H1 (cell line): ENCODE measurements around the gene SLC39A9. TPM values are rescaled to one million over a fixed set of nuclear protein-coding genes. Genes with fewer than 3 reads are reported as not detected.

Source experiments
- CTCF ChIA-PET: fragments of 300-600 bp; sonication (Branson Sonifier 250); formaldehyde crosslinking; loops from one replicate; lab custom pipeline; 2021; ENCODE audit not compliant: partially characterized antibody; lab: Charles Lee
- POLR2A ChIA-PET: fragments of 300-600 bp; sonication (Branson Sonifier 250); formaldehyde crosslinking; loops from one replicate; lab custom pipeline; 2021; ENCODE audit warnings: inconsistent platforms; ENCODE audit not compliant: partially characterized antibody; lab: Charles Lee
- DNase-seq, 2 experiments: peaks; one replicate each; pipeline versions ENCODE4 v3.0.0 to v3.0.0-alpha.2; 2010 to 2022; ENCODE audit warnings: low spot score in 2 of 2, low read depth in 1 of 2, mixed read lengths in 1 of 2
- FAIRE-seq: peaks from 2 replicates; lab custom pipeline; 2011; peaks lifted over from hg19 to GRCh38; lab: Jason Lieb, UNC
- H2AFZ ChIP-seq: 2 replicates; pipeline ENCODE4 v1.8.1; 2012; ENCODE audit warnings: low read length, inconsistent platforms
- H2AK5ac ChIP-seq: 2 replicates; pipeline ENCODE4 v1.6.1; 2013; ENCODE audit warnings: low read depth, low read length
- H2BK120ac ChIP-seq: replicated peaks from 2 replicates; pipeline ENCODE3; 2013; ENCODE audit warnings: low read depth, low read length, inconsistent platforms
- H2BK12ac ChIP-seq: 2 replicates; pipeline ENCODE4 v1.6.1; 2013; ENCODE audit warnings: low read depth, low read length
- H2BK15ac ChIP-seq: 2 replicates; pipeline ENCODE4 v1.6.1; 2013; ENCODE audit warnings: low read length
- H2BK20ac ChIP-seq: 2 replicates; pipeline ENCODE4 v1.6.1; 2013; ENCODE audit warnings: low read length
- H2BK5ac ChIP-seq: 2 replicates; pipeline ENCODE4 v1.6.1; 2013; ENCODE audit warnings: low read depth, low read length
- H3K14ac ChIP-seq: 2 replicates; pipeline ENCODE4 v1.6.1; 2013; ENCODE audit warnings: inconsistent platforms; ENCODE audit not compliant: insufficient read length
- H3K18ac ChIP-seq: 2 replicates; pipeline ENCODE4 v1.6.1; 2013; ENCODE audit warnings: low read length; ENCODE audit errors: extremely low read depth
- H3K23ac ChIP-seq: 2 replicates; pipeline ENCODE4 v1.6.1; 2013; ENCODE audit warnings: inconsistent platforms; ENCODE audit not compliant: insufficient read length
- H3K23me2 ChIP-seq: 2 replicates; pipeline ENCODE4 v1.6.1; 2013; ENCODE audit warnings: low read depth, low read length
- H3K27ac ChIP-seq: 2 replicates; pipeline ENCODE4 v1.6.1; 2011; ENCODE audit warnings: low read depth, low read length, inconsistent platforms
- H3K27me3 ChIP-seq, 4 experiments: replicated peaks in 1 of 4; 1 replicate in 1 of 4; 2 replicates in 3 of 4; pipeline versions ENCODE4 v1.6.1 to v1.8.1; 2011 to 2013; ENCODE audit warnings: low read length in 3 of 4, mild to moderate bottlenecking in 3 of 4, inconsistent platforms in 2 of 4, mixed read lengths in 2 of 4, moderate library complexity in 1 of 4; ENCODE audit not compliant: control insufficient read depth in 3 of 4, insufficient read depth in 3 of 4; ENCODE audit errors: extremely low read depth in 1 of 4
- H3K36me3 ChIP-seq, 4 experiments: 2 replicates each; pipeline versions ENCODE4 v1.6.1 to v1.8.1; 2011 to 2013; ENCODE audit warnings: mild to moderate bottlenecking in 4 of 4, low read length in 3 of 4, moderate library complexity in 2 of 4, control low read depth in 1 of 4, inconsistent platforms in 1 of 4; ENCODE audit not compliant: insufficient read depth in 4 of 4, control insufficient read depth in 2 of 4
- H3K4ac ChIP-seq: replicated peaks from 2 replicates; pipeline ENCODE3; 2013; ENCODE audit warnings: low read length, low read depth, mixed read lengths, inconsistent platforms; ENCODE audit not compliant: insufficient read length
- H3K4me1 ChIP-seq, 4 experiments: replicated peaks in 1 of 4; 1 replicate in 1 of 4; 2 replicates in 3 of 4; pipeline versions ENCODE4 v1.6.1 to v1.8.1; 2011 to 2013; ENCODE audit warnings: low read length in 3 of 4, inconsistent platforms in 2 of 4, mixed read lengths in 1 of 4; ENCODE audit not compliant: insufficient read depth in 4 of 4, control insufficient read depth in 3 of 4
- H3K4me2 ChIP-seq, 2 experiments: 2 replicates each; pipeline versions ENCODE4 v1.6.1 to v1.8.1; 2011 to 2013; ENCODE audit warnings: low read depth in 2 of 2, low read length in 2 of 2, control low read depth in 1 of 2, inconsistent platforms in 1 of 2, mild to moderate bottlenecking in 1 of 2; ENCODE audit not compliant: insufficient read depth in 1 of 2
- H3K4me3 ChIP-seq, 4 experiments: fragments of 200-600, 300-600 bp in 1 of 4; sonication (generic), shearing (Covaris generic), sonication (Bioruptor Twin) in 1 of 4; 2 replicates each; pipeline versions ENCODE4 v1.5.1 to v1.8.1; 2011 to 2016; ENCODE audit warnings: low read length in 4 of 4, low read depth in 3 of 4, control low read depth in 2 of 4, inconsistent platforms in 2 of 4, mild to moderate bottlenecking in 2 of 4, mixed read lengths in 1 of 4, moderate library complexity in 1 of 4; ENCODE audit not compliant: insufficient read depth in 2 of 4; ENCODE audit errors: extremely low read depth in 1 of 4
- H3K56ac ChIP-seq: replicated peaks from 2 replicates; pipeline ENCODE3; 2013; ENCODE audit warnings: low read depth, mild to moderate bottlenecking, mixed read lengths, low read length, inconsistent platforms; ENCODE audit not compliant: insufficient read length
- H3K79me1 ChIP-seq: 2 replicates; pipeline ENCODE4 v1.6.1; 2013; ENCODE audit warnings: low read depth, low read length, control low read depth
- H3K79me2 ChIP-seq, 2 experiments: 2 replicates each; pipeline versions ENCODE4 v1.6.1 to v1.8.1; 2012 to 2013; ENCODE audit warnings: low read length in 2 of 2, mild to moderate bottlenecking in 2 of 2, inconsistent platforms in 1 of 2; ENCODE audit not compliant: insufficient read depth in 2 of 2, control insufficient read depth in 1 of 2
- H3K9ac ChIP-seq, 4 experiments: replicated peaks in 1 of 4; 1 replicate in 1 of 4; 2 replicates in 3 of 4; pipeline versions ENCODE4 v1.6.1 to v1.8.1; 2011 to 2013; ENCODE audit warnings: low read depth in 3 of 4, low read length in 3 of 4, control low read depth in 2 of 4, mild to moderate bottlenecking in 2 of 4, moderate library complexity in 2 of 4, inconsistent platforms in 1 of 4; ENCODE audit errors: extremely low read depth in 1 of 4
- H3K9me3 ChIP-seq, 2 experiments: 2 replicates each; pipeline versions ENCODE4 v1.6.1 to v1.8.1; 2012 to 2013; ENCODE audit warnings: mild to moderate bottlenecking in 2 of 2, moderate library complexity in 2 of 2, control low read depth in 1 of 2, inconsistent platforms in 1 of 2, low read depth in 1 of 2, low read length in 1 of 2, mixed read lengths in 1 of 2; ENCODE audit not compliant: insufficient read depth in 2 of 2
- H4K20me1 ChIP-seq, 2 experiments: replicated peaks in 1 of 2; 2 replicates each; pipeline versions ENCODE3 to v1.8.1; 2011 to 2013; ENCODE audit warnings: inconsistent platforms in 2 of 2, low read length in 2 of 2, mild to moderate bottlenecking in 1 of 2; ENCODE audit not compliant: insufficient read depth in 2 of 2, control insufficient read depth in 1 of 2
- H4K5ac ChIP-seq: 2 replicates; pipeline ENCODE4 v1.6.1; 2013; ENCODE audit warnings: low read length, low read depth, mixed read lengths, inconsistent platforms; ENCODE audit not compliant: insufficient read length
- H4K8ac ChIP-seq: 2 replicates; pipeline ENCODE4 v1.8.0; 2013; ENCODE audit warnings: mild to moderate bottlenecking, moderate library complexity, low read length, inconsistent platforms; ENCODE audit not compliant: insufficient read depth; ENCODE audit errors: extremely low read depth
- H4K91ac ChIP-seq: replicated peaks from 2 replicates; pipeline ENCODE3; 2013; ENCODE audit warnings: low read length, mixed read lengths, inconsistent platforms; ENCODE audit not compliant: insufficient read length
- BACH1 ChIP-seq: IDR thresholded peaks from 2 replicates; pipeline ENCODE4 v1.6.1; 2012; ENCODE audit warnings: low read length, improper control_type of control experiment
- CHD1 ChIP-seq: IDR thresholded peaks from 2 replicates; pipeline ENCODE4 v1.6.1; 2012; ENCODE audit warnings: low read depth, low read length, improper control_type of control experiment
- EGR1 ChIP-seq: IDR thresholded peaks from 2 replicates; pipeline ENCODE4 v1.6.1; 2011; ENCODE audit warnings: low read depth, low read length, borderline replicate concordance
- EP300 ChIP-seq, 2 experiments: IDR thresholded peaks; 1 replicate in 1 of 2; 2 replicates in 1 of 2; pipeline ENCODE4 v1.6.1; 2011 to 2012; ENCODE audit warnings: low read depth in 2 of 2, low read length in 2 of 2, mild to moderate bottlenecking in 2 of 2, borderline replicate concordance in 1 of 2, inconsistent platforms in 1 of 2, moderate library complexity in 1 of 2
- HDAC2 ChIP-seq, 2 experiments: fragments of 300-600 bp in 1 of 2; sonication (generic) in 1 of 2; IDR thresholded peaks; 2 replicates each; pipeline ENCODE4 v1.6.1; 2011 to 2012; ENCODE audit warnings: low read depth in 2 of 2, low read length in 2 of 2, mild to moderate bottlenecking in 2 of 2, moderate library complexity in 2 of 2, borderline replicate concordance in 1 of 2, inconsistent platforms in 1 of 2
- MAFK ChIP-seq: IDR thresholded peaks from 2 replicates; pipeline ENCODE4 v1.6.1; 2012; ENCODE audit warnings: low read depth, mild to moderate bottlenecking, improper control_type of control experiment, low read length
- PHF8 ChIP-seq: fragments of 200-600 bp; sonication (generic); conservative IDR thresholded peaks from 2 replicates; pipeline ENCODE4 v1.7.1; 2012; ENCODE audit warnings: low read depth, mild to moderate bottlenecking, inconsistent platforms, low read length, moderate library complexity
- SAP30 ChIP-seq: fragments of 300-600 bp; sonication (generic); IDR thresholded peaks from 2 replicates; pipeline ENCODE4 v1.7.1; 2012; ENCODE audit warnings: low read length, moderate library complexity, mild to moderate bottlenecking, inconsistent platforms; ENCODE audit not compliant: insufficient read depth, insufficient replicate concordance
- SIN3A ChIP-seq, 2 experiments: IDR thresholded peaks in 1 of 2; conservative IDR thresholded peaks in 1 of 2; 2 replicates each; pipeline ENCODE4 v1.6.1; 2011 to 2012; ENCODE audit warnings: low read length in 2 of 2, improper control_type of control experiment in 1 of 2, low read depth in 1 of 2, mild to moderate bottlenecking in 1 of 2
- TAF1 ChIP-seq: IDR thresholded peaks from 2 replicates; pipeline ENCODE4 v1.6.1; 2011; ENCODE audit warnings: mild to moderate bottlenecking, low read depth, low read length
- TCF12 ChIP-seq: IDR thresholded peaks from 2 replicates; pipeline ENCODE4 v1.6.1; 2011; ENCODE audit warnings: low read depth, mild to moderate bottlenecking, low read length
- WGBS, 2 experiments: shearing (Covaris generic) in 1 of 2; methylation state at CpG; one replicate each; pipeline versions ENCODE4 v1.1.6 to v1.1.7; 2013 to 2015; ENCODE audit warnings: low lambda C conversion rate in 2 of 2, mixed read lengths in 2 of 2, inconsistent platforms in 1 of 2, low coverage in 1 of 2, missing lambda C conversion rate in 1 of 2; ENCODE audit not compliant: insufficient replicate concordance in 2 of 2, insufficient coverage in 1 of 2, insufficient read length in 1 of 2; ENCODE audit errors: extremely low coverage in 1 of 2, missing lambda C conversion rate in 1 of 2; 5-methylcytosine and 5-hydroxymethylcytosine counted together
- polyA plus RNA-seq, 7 experiments: library from polyadenylated mRNA; depleted of rRNA in 3 of 7; stranded (reverse) in 5 of 7; unstranded in 2 of 7; fragments of >200 nt in 5 of 7; fragments of 200-250 nt in 2 of 7; gene quantifications; 1 replicate in 5 of 7; 2 replicates in 1 of 7; 4 replicates in 1 of 7; pipeline versions ENCODE4 v1.2.1 to v1.2.3, GENCODE V29; 2011 to 2013; ENCODE audit warnings: missing spikeins in 2 of 7, mixed read lengths in 2 of 7
- total RNA-seq: library from RNA; stranded (reverse); fragmentation: NEBNext Ultra II Directional; extraction: Animal tissue kit (Norgen Biotek cat#: 25700); gene quantifications from 2 replicates; pipeline ENCODE4 v1.2.1, GENCODE V29; 2021

The SLC39A9 gene
- total and polyA plus RNA-seq, 2 of the 8 experiments (the other 6 are each of a cell fraction or from before 2014, with no cell fraction given) = 31.0 to 44.2 TPM

- Histone ChIP-seq H4K5ac (no peak overlapping the region), H3K4me2 (no peak overlapping the region), H4K20me1 (no peaks in the 10 kb centered on the region), H3K9me3 (no peaks in the 10 kb centered on the region), H4K8ac (no peak overlapping the region), H3K23me2 (no peaks in the 10 kb centered on the region), H3K27me3 (no peaks in the 10 kb centered on the region), H2BK120ac (no peak overlapping the region), H3K4me1 (no peaks in the 10 kb centered on the region), H3K27ac (no peak overlapping the region), H4K91ac (no peak overlapping the region), H2BK20ac (no peak overlapping the region), H2AFZ (no peak overlapping the region), H3K14ac (no peak overlapping the region), H3K36me3 (no peaks in the 10 kb centered on the region), H3K4me3 (no peak overlapping the region), H3K56ac (no peak overlapping the region), H2AK5ac (no peak overlapping the region), H3K23ac (no peak overlapping the region), H3K4ac (no peak overlapping the region), H3K9ac (no peak overlapping the region), H2BK5ac (no peak overlapping the region), H3K79me2 (no peaks in the 10 kb centered on the region), H2BK15ac (no peak overlapping the region), H2BK12ac (no peak overlapping the region), H3K79me1 (no peaks in the 10 kb centered on the region), H3K18ac (no peak overlapping the region)
- POLR2A ChIA-PET = no interaction called here
- FAIRE-seq (no peak), DNase-seq (no peak)
- 64% methylated on average over 2 of the region's 2 CpGs; no CpG with 5 or more reads in 1 of the 2 experiments for WGBS, 2 experiments
- CTCF ChIA-PET = interaction anchor here (0.6 to 1.5 kb wide), 3 partner anchors 9 to 675 kb away, joined by 3 to 4 read pairs (median 4); no protein-coding TSS in a partner anchor
- TF ChIP-seq CHD1 (no peak), HDAC2 (IDR thresholded peaks at IDR 0.05; ENCODE audit: borderline replicate concordance in 1 of 2, low read depth in 2 of 2, low read length in 2 of 2) (no peak), BACH1 (no peak), MAFK (no peak), SAP30 (no peak), SIN3A (conservative IDR thresholded peaks at IDR 0.05 in 1 of 2, IDR thresholded peaks at IDR 0.05 in 1 of 2; ENCODE audit: low read depth in 1 of 2, low read length in 2 of 2) (no peak), TAF1 (no peak), TCF12 (no peak), EP300 (IDR thresholded peaks at IDR 0.05; ENCODE audit: borderline replicate concordance in 1 of 2, low read depth in 2 of 2, low read length in 2 of 2) (no peak), EGR1 (no peak), PHF8 (no peak)
Observed at GRCh38 chr14:69468949-69469348, 70.5 kb downstream of the SLC39A9 start.
